HCT116 (cell line): ENCODE data around the gene JAK3. TPM values are rescaled to one million over a fixed set of nuclear protein-coding genes. Genes with fewer than 3 reads are reported as not detected.

Experiments
- ATAC-seq: fragments of 200-7000 bp; cut with Tn5 transposase; 2 replicates; pipeline ENCODE4 v1.9.1; 2020; ENCODE audit warnings: mild to moderate bottlenecking, moderate library complexity
- BruUV-seq: library from RNA; stranded (reverse); fragments of 400-500 nt; replicated peaks from 2 replicates; lab custom pipeline; 2021; lab: Mats Ljungman, UMichigan
- CTCF ChIA-PET: fragments of 300-600 bp; sonication (Branson Sonifier 250); formaldehyde crosslinking; loops from one replicate; lab custom pipeline; 2021; ENCODE audit warnings: antibody characterized with exemption; lab: Charles Lee
- POLR2A ChIA-PET: fragments of 300-600, 350-600 bp; sonication (Branson Sonifier 250); formaldehyde crosslinking; loops from one replicate; lab custom pipeline; 2021; ENCODE audit warnings: antibody characterized with exemption; lab: Charles Lee
- RAD21 ChIA-PET, 2 experiments: fragments of 300-600 bp; sonication (Branson Sonifier 250); formaldehyde crosslinking; loops; one replicate each; lab custom pipeline; 2023; ENCODE audit warnings: low total read pairs in 2 of 2; ENCODE audit not compliant: uncharacterized antibody in 2 of 2, unreplicated experiment in 2 of 2, low non-redundant PET in 1 of 2; lab: Charles Lee
- DNase-seq: peaks from one replicate; pipeline ENCODE4 v3.0.0-alpha.2; 2010; ENCODE audit warnings: low read depth, low spot score
- H2AFZ ChIP-seq: fragments of 200-600 bp; shearing (Covaris generic), sonication (generic); 2 replicates; pipeline ENCODE4 v1.6.1; 2017; ENCODE audit warnings: low read depth, mixed run types, mixed read lengths, antibody characterized with exemption, low read length; ENCODE audit not compliant: poor library complexity, severe bottlenecking
- H3K27ac ChIP-seq: 2 replicates; pipeline ENCODE4 v1.5.1; 2012; ENCODE audit warnings: low read depth, low read length
- H3K27me3 ChIP-seq: fragments of 200-600 bp; sonication (generic); 2 replicates; pipeline ENCODE4 v1.6.1; 2016; ENCODE audit warnings: mixed run types, low read length, mixed read lengths; ENCODE audit not compliant: insufficient read depth
- H3K36me3 ChIP-seq, 2 experiments: fragments of 200-500 bp in 1 of 2; fragments of 200-600 bp in 1 of 2; sonication (Bioruptor generic) in 1 of 2; sonication (generic) in 1 of 2; 2 replicates each; pipeline versions ENCODE4 v1.5.1 to v1.6.1; 2014 to 2016; ENCODE audit warnings: low read length in 2 of 2, inconsistent platforms in 1 of 2, mixed read lengths in 1 of 2, mixed run types in 1 of 2; ENCODE audit not compliant: insufficient read depth in 2 of 2, control insufficient read depth in 1 of 2
- H3K4me1 ChIP-seq, 2 experiments: fragments of 200-600 bp in 1 of 2; sonication (generic) in 1 of 2; 2 replicates each; pipeline versions ENCODE4 v1.5.1 to v1.6.1; 2012 to 2017; ENCODE audit warnings: low read length in 2 of 2, inconsistent platforms in 1 of 2, mild to moderate bottlenecking in 1 of 2, mixed read lengths in 1 of 2, mixed run types in 1 of 2, moderate library complexity in 1 of 2; ENCODE audit not compliant: insufficient read depth in 2 of 2, control insufficient read depth in 1 of 2
- H3K4me2 ChIP-seq: fragments of 200-600 bp; sonication (generic); 2 replicates; pipeline ENCODE4 v1.6.1; 2017; ENCODE audit warnings: mixed run types, low read length, mixed read lengths
- H3K4me3 ChIP-seq, 2 experiments: fragments of 200-600 bp in 1 of 2; sonication (generic) in 1 of 2; replicated peaks in 1 of 2; 2 replicates each; pipeline ENCODE4 v1.5.1; 2011 to 2016; ENCODE audit warnings: low read length in 2 of 2, control low read depth in 1 of 2, low read depth in 1 of 2, mild to moderate bottlenecking in 1 of 2, mixed read lengths in 1 of 2, mixed run types in 1 of 2
- H3K79me2 ChIP-seq: fragments of 200-600 bp; sonication (generic); 2 replicates; pipeline ENCODE4 v1.6.1; 2017; ENCODE audit warnings: mild to moderate bottlenecking, mixed run types, low read length, moderate library complexity, mixed read lengths; ENCODE audit not compliant: insufficient read depth
- H3K9ac ChIP-seq: fragments of 200-600 bp; sonication (generic); 2 replicates; pipeline ENCODE4 v1.6.1; 2016; ENCODE audit warnings: low read length, mixed read lengths
- H3K9me2 ChIP-seq: fragments of 200-600 bp; sonication (generic), shearing (Covaris generic); 2 replicates; pipeline ENCODE4 v1.6.1; 2017; ENCODE audit warnings: mixed run types, mild to moderate bottlenecking, moderate library complexity; ENCODE audit not compliant: insufficient read depth
- H3K9me3 ChIP-seq, 2 experiments: fragments of 200-500 bp in 1 of 2; fragments of 200-600 bp in 1 of 2; sonication (Bioruptor generic) in 1 of 2; sonication (generic) in 1 of 2; 2 replicates each; pipeline ENCODE4 v1.6.1; 2014 to 2017; ENCODE audit warnings: low read length in 2 of 2, mixed read lengths in 2 of 2, inconsistent platforms in 1 of 2, low read depth in 1 of 2, mild to moderate bottlenecking in 1 of 2, mixed run types in 1 of 2, moderate library complexity in 1 of 2; ENCODE audit not compliant: control insufficient read depth in 1 of 2, insufficient read depth in 1 of 2
- H4K20me1 ChIP-seq: fragments of 200-600 bp; sonication (generic), shearing (Covaris generic); 2 replicates; pipeline ENCODE4 v1.6.1; 2017; ENCODE audit warnings: mixed run types, mild to moderate bottlenecking, moderate library complexity; ENCODE audit not compliant: insufficient read depth
- CBX3 ChIP-seq: IDR thresholded peaks from 2 replicates; pipeline ENCODE4 v1.6.1; 2012; ENCODE audit warnings: low read depth
- CEBPB ChIP-seq: IDR thresholded peaks from 2 replicates; pipeline ENCODE4 v1.6.1; 2012; ENCODE audit warnings: low read depth
- CTCF ChIP-seq, 3 experiments: fragments of 200-600 bp in 1 of 3; sonication (generic) in 1 of 3; IDR thresholded peaks in 2 of 3; conservative IDR thresholded peaks in 1 of 3; 2 replicates each; pipeline ENCODE4 v1.5.1; 2012 to 2017; ENCODE audit warnings: low read depth in 2 of 3, low read length in 2 of 3, antibody characterized with exemption in 1 of 3, borderline replicate concordance in 1 of 3, control low read depth in 1 of 3, mild to moderate bottlenecking in 1 of 3, mixed read lengths in 1 of 3, mixed run types in 1 of 3, moderate library complexity in 1 of 3; ENCODE audit not compliant: insufficient read depth in 1 of 3
- RAD21 ChIP-seq: IDR thresholded peaks from 2 replicates; pipeline ENCODE4 v1.6.1; 2012; ENCODE audit warnings: low read depth, mild to moderate bottlenecking
- intact Hi-C: fragments of 100-400 bp; cut with micrococcal nuclease; formaldehyde crosslinking; loops from 2 replicates; pipeline ENCODE4 v1.10.0; 2022
- total RNA-seq: library from RNA; stranded (reverse); gene quantifications from one replicate; pipeline ENCODE4 v1.2.1, GENCODE V29; 2021; ENCODE audit not compliant: unreplicated experiment
- TF ChIP-seq, protein P1 (sequence below): IDR thresholded peaks from 2 replicates; pipeline ENCODE4 v1.6.1; 2012

JAK3 gene
- total RNA-seq, 1 experiment from 2014 or later = 5.7 TPM

- Histone ChIP-seq H3K4me3 (no peak overlapping the region), H2AFZ (no peak overlapping the region), H3K9me2 (no peaks in the 10 kb centered on the region), H3K36me3 (no peaks in the 10 kb centered on the region), H3K79me2 (no peaks in the 10 kb centered on the region), H3K27ac (no peak overlapping the region; the same call in 1 of the 2 replicates), H3K4me2 (peak overlapping the region; percentile 41), H4K20me1 (no peaks in the 10 kb centered on the region), H3K9ac (no peak overlapping the region), H3K4me1 (peaks cover 21 to 40% of the 10 kb centered on the region in 2 experiments), H3K9me3 (no peaks in the 10 kb centered on the region), H3K27me3 (no peaks in the 10 kb centered on the region)
- BruUV-seq = no TSS peak
- CTCF ChIA-PET = interaction anchor here (0.5 to 3.5 kb wide), 12 partner anchors 9 to 321 kb away, joined by 3 to 29 read pairs (median 4); partner anchors contain the start of genes B3GNT3 and RPL18A
- no peak for TF ChIP-seq CBX3
- TF ChIP-seq, protein P1, sequence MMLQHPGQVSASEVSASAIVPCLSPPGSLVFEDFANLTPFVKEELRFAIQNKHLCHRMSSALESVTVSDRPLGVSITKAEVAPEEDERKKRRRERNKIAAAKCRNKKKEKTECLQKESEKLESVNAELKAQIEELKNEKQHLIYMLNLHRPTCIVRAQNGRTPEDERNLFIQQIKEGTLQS = no peak
- TF ChIP-seq CEBPB = no peak
- peak; percentile 87 for TF ChIP-seq RAD21
- peak; percentile 82 to 93 (median 84) for TF ChIP-seq CTCF (IDR thresholded peaks at IDR 0.05 in 2 of 3, conservative IDR thresholded peaks at IDR 0.05 in 1 of 3; ENCODE audit: borderline replicate concordance in 1 of 3, insufficient read depth in 1 of 3, low read depth in 2 of 3, low read length in 2 of 3)
- ATAC-seq (peak; percentile 16), DNase-seq (no peak)
- POLR2A ChIA-PET = interaction anchor here (0.6 to 1.2 kb wide), 3 partner anchors 9 to 84 kb away, joined by 3 to 4 read pairs (median 3); partner anchors contain the start of gene RPL18A
- RAD21 ChIA-PET = interaction anchor here (0.6 to 1.2 kb wide), 3 partner anchors 9 to 334 kb away, joined by 3 to 4 read pairs (median 3); no protein-coding TSS in a partner anchor
- intact Hi-C loops = loop anchor here (1.0 to 5.0 kb wide), 5 partner anchors 73 to 322 kb away; partner anchors contain the start of genes CCDC124 and PGLS
Measured at GRCh38 chr19:17775245-17775927, 72.4 kb downstream of the JAK3 start.

Other genes starting within 250 kb of the JAK3 start
- gene UNC13A, start 159.6 kb downstream of the JAK3 start, total RNA-seq = 29.0 TPM
- 80.8 TPM for gene MAP1S, start 128.5 kb downstream of the JAK3 start, total RNA-seq
- 28.1 TPM for gene FCHO1, start 96.5 kb downstream of the JAK3 start, total RNA-seq
- 22.2 TPM for gene B3GNT3, start 52.8 kb downstream of the JAK3 start, total RNA-seq
- 0.96 TPM for gene INSL3, start 26.5 kb downstream of the JAK3 start, total RNA-seq
- 3,525 TPM for gene RPL18A, start 11.9 kb upstream of the JAK3 start, total RNA-seq
- gene SLC5A5, start 24.0 kb upstream of the JAK3 start, total RNA-seq = 0.59 TPM
- 177 TPM for gene CCDC124, start 85.0 kb upstream of the JAK3 start, total RNA-seq
- 0.61 TPM for gene KCNN1, start 119.1 kb upstream of the JAK3 start, total RNA-seq
- 36.5 TPM for gene ARRDC2, start 160.2 kb upstream of the JAK3 start, total RNA-seq
- not detected for gene IL12RB1, start 239.0 kb upstream of the JAK3 start, total RNA-seq
- 14.2 TPM for gene MAST3, start 249.8 kb upstream of the JAK3 start, total RNA-seq